Stimulated activated naive CD8-positive, alpha-beta T cell treated with anti-CD3 and anti-CD28 coated beads, Interleukin-15, amount 100 ng/mL, for 72 hours (primary cell): ENCODE results near the gene NDUFS6.
"Not testable (repeated sequence)": the region's sequence is repeated elsewhere in the genome, so short reads cannot be mapped to it uniquely, and the experiment has no call there.

ENCODE experiments used
- ATAC-seq: fragments of 150-1000 bp; cut with Tn5 transposase; 2 replicates; pipeline ENCODE4 v1.10.0; 2021; ENCODE audit warnings: mild to moderate bottlenecking, moderate library complexity
- DNase-seq, 2 donors: peaks; one replicate each; pipeline ENCODE4 v3.0.0; 2021 to 2022
- H3K27ac Mint-ChIP-seq, 2 donors: one replicate each; pipeline ENCODE4 v1.8.0; 2022; ENCODE audit warnings: mild to moderate bottlenecking in 2 of 2, mixed read lengths in 2 of 2, moderate library complexity in 2 of 2
- H3K27me3 Mint-ChIP-seq: one replicate; pipeline ENCODE4 v1.8.0; 2022; ENCODE audit warnings: mixed read lengths
- H3K4me1 Mint-ChIP-seq: one replicate; pipeline ENCODE4 v1.8.0; 2022; ENCODE audit warnings: mild to moderate bottlenecking, mixed read lengths
- H3K4me3 Mint-ChIP-seq, 2 donors: one replicate each; pipeline ENCODE4 v1.8.0; 2022; ENCODE audit warnings: mild to moderate bottlenecking in 2 of 2, mixed read lengths in 2 of 2, moderate library complexity in 1 of 2
- H3K9me3 Mint-ChIP-seq, 2 donors: one replicate each; pipeline ENCODE4 v1.8.0; 2022; ENCODE audit warnings: mixed read lengths in 2 of 2

Gene NDUFS6

GRCh38 chr5:1796371-1797102 is 4.7 kb upstream of the NDUFS6 start:
- no peak overlapping the region for H3K4me3 Mint-ChIP-seq
- DNase-seq (no peak), ATAC-seq (no peak)
- no peak overlapping the region for H3K27ac Mint-ChIP-seq
- no peaks in the 10 kb centered on the region for H3K9me3 Mint-ChIP-seq
- H3K4me1 Mint-ChIP-seq, result peaks cover 76% of the 10 kb centered on the region
- no peaks in the 10 kb centered on the region for H3K27me3 Mint-ChIP-seq

GRCh38 chr5:1797103-1797800 is 4.0 kb upstream of the NDUFS6 start:
- Mint-ChIP-seq H3K4me3 (peak overlapping the region in 1 of 2 donors; percentile 97), H3K27ac (no peak overlapping the region), H3K9me3 (no peaks in the 10 kb centered on the region), H3K27me3 (no peaks in the 10 kb centered on the region), H3K4me1 (peaks cover 73% of the 10 kb centered on the region)
- ATAC-seq, result no peak
- DNase-seq, result no peak

GRCh38 chr5:1797855-1798254 is 3.4 kb upstream of the NDUFS6 start:
- Mint-ChIP-seq H3K4me1 (peaks cover 73% of the 10 kb centered on the region), H3K27ac (no peak overlapping the region), H3K27me3 (no peaks in the 10 kb centered on the region), H3K4me3 (peak overlapping the region; percentile 29 to 97), H3K9me3 (no peaks in the 10 kb centered on the region)
- ATAC-seq (no peak), DNase-seq (no peak)

GRCh38 chr5:1798589-1798988 is 2.6 kb upstream of the NDUFS6 start:
- not testable (repeated sequence) for ATAC-seq, H3K9me3 Mint-ChIP-seq, H3K27me3 Mint-ChIP-seq, DNase-seq
- Mint-ChIP-seq H3K4me3 (peak overlapping the region; percentile 92 to 97), H3K4me1 (peaks cover 73% of the 10 kb centered on the region), H3K27ac (peak overlapping the region; percentile 63 to 65)

- no peaks in the 10 kb centered on the region for H3K27me3 Mint-ChIP-seq
- DNase-seq (peak; percentile 33 to 43), ATAC-seq (peak; percentile 58)
- peak overlapping the region; percentile 92 to 97 for H3K4me3 Mint-ChIP-seq
- H3K27ac Mint-ChIP-seq, result peak overlapping the region; percentile 63 to 95
- H3K9me3 Mint-ChIP-seq, result no peaks in the 10 kb centered on the region
- H3K4me1 Mint-ChIP-seq, result peaks cover 73% of the 10 kb centered on the region
These were observed 2.1 kb upstream of the NDUFS6 start for GRCh38 chr5:1799110-1799601.

- Mint-ChIP-seq H3K27me3 (no peaks in the 10 kb centered on the region), H3K27ac (peak within 1 kb of the TSS; percentile 92 to 95), H3K4me3 (peak within 1 kb of the TSS; percentile 92 to 97), H3K9me3 (no peaks in the 10 kb centered on the region), H3K4me1 (peaks cover 73% of the 10 kb centered on the region)
- DNase-seq (peak; percentile 80 to 89), ATAC-seq (peak; percentile 82)
These were observed 1.4 kb upstream of the NDUFS6 start, which contains the start of gene MRPL36 for GRCh38 chr5:1799602-1800471. TSS of gene MRPL36 (minus strand) at chr5:1799837. CDS start at chr5:1798935, 902 bp downstream.

- peak overlapping the region; percentile 92 to 94 for H3K27ac Mint-ChIP-seq
- peak; percentile 62 to 68 for DNase-seq
- peak overlapping the region; percentile 92 to 97 for H3K4me3 Mint-ChIP-seq
- no peaks in the 10 kb centered on the region for H3K27me3 Mint-ChIP-seq
- no peaks in the 10 kb centered on the region for H3K9me3 Mint-ChIP-seq
- peaks cover 67% of the 10 kb centered on the region for H3K4me1 Mint-ChIP-seq
- ATAC-seq, result peak; percentile 76
These were observed 560 bp upstream of the NDUFS6 start for GRCh38 chr5:1800472-1801221.

- Mint-ChIP-seq H3K27me3 (no peaks in the 10 kb centered on the region), H3K4me1 (peaks cover 59% of the 10 kb centered on the region), H3K4me3 (peak overlapping the region; percentile 92 to 97), H3K27ac (peak overlapping the region; percentile 59 to 85), H3K9me3 (no peaks in the 10 kb centered on the region)
- DNase-seq, result no peak
- no peak for ATAC-seq
These were observed 724 bp downstream of the NDUFS6 start for GRCh38 chr5:1801967-1802295.

GRCh38 chr5:1803192-1803591 is 2.0 kb downstream of the NDUFS6 start:
- no peak for ATAC-seq
- H3K27ac Mint-ChIP-seq, result no peak overlapping the region
- no peaks in the 10 kb centered on the region for H3K27me3 Mint-ChIP-seq
- peak overlapping the region in 1 of 2 donors; percentile 92 for H3K4me3 Mint-ChIP-seq
- H3K9me3 Mint-ChIP-seq, result no peaks in the 10 kb centered on the region
- no peak for DNase-seq
- peaks cover 57% of the 10 kb centered on the region for H3K4me1 Mint-ChIP-seq

GRCh38 chr5:1804001-1804690 is 2.9 kb downstream of the NDUFS6 start:
- H3K4me3 Mint-ChIP-seq, result no peak overlapping the region
- H3K27ac Mint-ChIP-seq, result peak overlapping the region in 1 of 2 donors; percentile 10
- no peaks in the 10 kb centered on the region for H3K9me3 Mint-ChIP-seq
- H3K4me1 Mint-ChIP-seq, result peaks cover 56% of the 10 kb centered on the region
- H3K27me3 Mint-ChIP-seq, result no peaks in the 10 kb centered on the region
- no peak for DNase-seq
- ATAC-seq, result no peak

GRCh38 chr5:1805326-1805725 is 4.1 kb downstream of the NDUFS6 start:
- no peak for DNase-seq

GRCh38 chr5:1805736-1806135 is 4.5 kb downstream of the NDUFS6 start:
- no peak for DNase-seq

More at GRCh38 chr5:1805326-1805725, 4.1 kb downstream of the NDUFS6 start:
- peaks cover 58% of the 10 kb centered on the region for H3K4me1 Mint-ChIP-seq
- ATAC-seq, result no peak
- no peak overlapping the region for H3K27ac Mint-ChIP-seq
- H3K27me3 Mint-ChIP-seq, result no peaks in the 10 kb centered on the region
- no peaks in the 10 kb centered on the region for H3K9me3 Mint-ChIP-seq
- no peak overlapping the region for H3K4me3 Mint-ChIP-seq

GRCh38 chr5:1806199-1806598 is 5.0 kb downstream of the NDUFS6 start:
- peaks cover 58% of the 10 kb centered on the region for H3K4me1 Mint-ChIP-seq
- no peaks in the 10 kb centered on the region for H3K27me3 Mint-ChIP-seq
- H3K27ac Mint-ChIP-seq, result peak overlapping the region in 1 of 2 donors; percentile 19
- no peak for DNase-seq
- H3K4me3 Mint-ChIP-seq, result no peak overlapping the region
- no peak for ATAC-seq
- no peaks in the 10 kb centered on the region for H3K9me3 Mint-ChIP-seq

More at GRCh38 chr5:1805736-1806135, 4.5 kb downstream of the NDUFS6 start:
- no peaks in the 10 kb centered on the region for H3K27me3 Mint-ChIP-seq
- no peaks in the 10 kb centered on the region for H3K9me3 Mint-ChIP-seq
- no peak overlapping the region for H3K4me3 Mint-ChIP-seq
- no peak for ATAC-seq
- H3K27ac Mint-ChIP-seq, result no peak overlapping the region
- peaks cover 58% of the 10 kb centered on the region for H3K4me1 Mint-ChIP-seq

- ATAC-seq, result peak; percentile 69
- Mint-ChIP-seq H3K27ac (no peak overlapping the region), H3K4me1 (peaks cover 56% of the 10 kb centered on the region), H3K27me3 (no peaks in the 10 kb centered on the region), H3K9me3 (no peaks in the 10 kb centered on the region), H3K4me3 (no peak overlapping the region)
- no peak for DNase-seq
These were observed 5.8 kb downstream of the NDUFS6 start for GRCh38 chr5:1806974-1807373.
